Osteoblast (primary cell): ENCODE measurements around the gene KCNA3. TPM values are rescaled to one million over a fixed set of nuclear protein-coding genes. Genes with fewer than 3 reads are reported as not detected.
"Not testable (repeated sequence)": the region's sequence is repeated elsewhere in the genome, so short reads cannot be mapped to it uniquely, and the experiment has no call there.

Source experiments
- DNase-seq: peaks from one replicate; pipeline ENCODE4 v3.0.0; 2011; ENCODE audit warnings: low spot score, mixed read lengths; ENCODE audit not compliant: insufficient read length; ENCODE audit errors: missing footprints
- H2AFZ ChIP-seq: 2 replicates; pipeline ENCODE4 v1.6.0; 2011; ENCODE audit warnings: mild to moderate bottlenecking, low read length
- H3K27ac ChIP-seq: 2 replicates; pipeline ENCODE4 v1.5.1; 2011; ENCODE audit warnings: mild to moderate bottlenecking, low read depth, low read length, moderate library complexity
- H3K27me3 ChIP-seq: 2 replicates; pipeline ENCODE4 v1.6.0; 2012; ENCODE audit warnings: mild to moderate bottlenecking, control low read depth, inconsistent platforms, low read length, moderate library complexity; ENCODE audit not compliant: insufficient read depth
- H3K36me3 ChIP-seq: 2 replicates; pipeline ENCODE4 v1.5.1; 2011; ENCODE audit warnings: mild to moderate bottlenecking, low read length, control low read depth, moderate library complexity; ENCODE audit not compliant: insufficient read depth
- H3K4me1 ChIP-seq: 2 replicates; pipeline ENCODE4 v1.5.1; 2011; ENCODE audit warnings: mild to moderate bottlenecking, low read length, control low read depth, moderate library complexity; ENCODE audit not compliant: insufficient read depth
- H3K4me2 ChIP-seq: 2 replicates; pipeline ENCODE4 v1.6.0; 2011; ENCODE audit warnings: mild to moderate bottlenecking, low read length; ENCODE audit not compliant: insufficient read depth
- H3K4me3 ChIP-seq: fragments of 200-600 bp; sonication (generic); 3 replicates; pipeline ENCODE4 v1.5.1; 2012; ENCODE audit warnings: mild to moderate bottlenecking, low read length, inconsistent platforms; ENCODE audit not compliant: insufficient read depth
- H3K79me2 ChIP-seq: 2 replicates; pipeline ENCODE4 v1.6.0; 2012; ENCODE audit warnings: mild to moderate bottlenecking, low read length, control low read depth, inconsistent platforms; ENCODE audit not compliant: insufficient read depth
- H3K9me3 ChIP-seq: 2 replicates; pipeline ENCODE4 v1.5.1; 2011; ENCODE audit warnings: low read depth, low read length, control low read depth
- H4K20me1 ChIP-seq: 2 replicates; pipeline ENCODE4 v1.6.0; 2012; ENCODE audit warnings: mild to moderate bottlenecking, low read length, control low read depth; ENCODE audit not compliant: insufficient read depth
- CTCF ChIP-seq: IDR thresholded peaks from 2 replicates; pipeline ENCODE4 v1.5.1; 2011; ENCODE audit warnings: mild to moderate bottlenecking, low read depth, low read length, moderate library complexity; ENCODE audit errors: extremely low read depth
- total RNA-seq: library from RNA; depleted of rRNA; stranded (reverse); fragments of >200 nt; gene quantifications from 2 replicates; pipeline ENCODE4 v1.2.3, GENCODE V29; 2012

Gene KCNA3
- total RNA-seq, 1 donor: not detected

- TF ChIP-seq CTCF: no peak
- no peaks in the 10 kb centered on the region for H3K79me2 ChIP-seq
- DNase-seq: no peak
Observed at GRCh38 chr1:110667776-110668175, 7.0 kb downstream of the KCNA3 start.

DNA sequence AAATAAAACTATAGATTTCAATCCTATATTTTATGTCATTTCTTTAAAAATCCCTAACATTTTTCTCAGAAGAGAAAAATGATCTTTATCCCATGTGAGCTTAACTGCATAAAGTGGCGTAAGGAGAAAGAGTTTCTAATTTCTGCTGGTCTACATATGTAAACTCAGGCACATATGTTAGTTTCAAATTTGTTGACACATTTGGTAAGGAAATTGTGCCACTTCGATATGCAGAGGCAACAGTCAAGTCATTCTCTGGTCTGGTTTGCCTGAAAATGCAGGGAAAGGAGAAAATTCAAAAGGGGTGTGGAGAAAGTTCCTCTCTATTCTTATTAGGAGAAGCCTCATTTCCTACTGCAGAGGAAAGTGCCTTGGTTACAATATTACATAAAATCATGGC, 11.5 kb downstream of the KCNA3 start:
- H2AFZ ChIP-seq: no peak overlapping the region
- H3K27ac ChIP-seq: no peak overlapping the region
- no peak overlapping the region for H3K4me3 ChIP-seq
- H3K36me3 ChIP-seq: no peaks in the 10 kb centered on the region
- no peaks in the 10 kb centered on the region for H3K79me2 ChIP-seq
- no peaks in the 10 kb centered on the region for H3K4me1 ChIP-seq
- H4K20me1 ChIP-seq: no peaks in the 10 kb centered on the region
- H3K4me2 ChIP-seq: no peak overlapping the region
- DNase-seq: no peak
- TF ChIP-seq CTCF: no peak
- no peaks in the 10 kb centered on the region for H3K9me3 ChIP-seq
- H3K27me3 ChIP-seq: no peaks in the 10 kb centered on the region

More at GRCh38 chr1:110667776-110668175, 7.0 kb downstream of the KCNA3 start:
- Histone ChIP-seq H3K27ac (no peak overlapping the region), H3K27me3 (peaks cover 17% of the 10 kb centered on the region), H4K20me1 (no peaks in the 10 kb centered on the region), H3K4me2 (no peak overlapping the region), H2AFZ (no peak overlapping the region), H3K9me3 (no peaks in the 10 kb centered on the region), H3K36me3 (no peaks in the 10 kb centered on the region), H3K4me1 (no peaks in the 10 kb centered on the region), H3K4me3 (no peak overlapping the region)

GRCh38 chr1:110659559-110659958, 15.2 kb downstream of the KCNA3 start:
- DNase-seq, H4K20me1 ChIP-seq, H2AFZ ChIP-seq: not testable (repeated sequence)

GRCh38 chr1:110657351-110657750, 17.4 kb downstream of the KCNA3 start:
- no peaks in the 10 kb centered on the region for H3K79me2 ChIP-seq
- no peak overlapping the region for H2AFZ ChIP-seq
- H4K20me1 ChIP-seq: no peaks in the 10 kb centered on the region
- no peak overlapping the region for H3K27ac ChIP-seq
- no peaks in the 10 kb centered on the region for H3K36me3 ChIP-seq
- no peak overlapping the region for H3K4me3 ChIP-seq
- TF ChIP-seq CTCF: no peak
- no peaks in the 10 kb centered on the region for H3K4me1 ChIP-seq
- no peak for DNase-seq
- no peaks in the 10 kb centered on the region for H3K27me3 ChIP-seq
- H3K4me2 ChIP-seq: no peak overlapping the region
- H3K9me3 ChIP-seq: no peaks in the 10 kb centered on the region

More at GRCh38 chr1:110659559-110659958, 15.2 kb downstream of the KCNA3 start:
- not testable (repeated sequence) for H3K27ac ChIP-seq, H3K27me3 ChIP-seq, H3K4me1 ChIP-seq, H3K36me3 ChIP-seq, H3K4me3 ChIP-seq, H3K9me3 ChIP-seq, H3K79me2 ChIP-seq, H3K4me2 ChIP-seq

DNA sequence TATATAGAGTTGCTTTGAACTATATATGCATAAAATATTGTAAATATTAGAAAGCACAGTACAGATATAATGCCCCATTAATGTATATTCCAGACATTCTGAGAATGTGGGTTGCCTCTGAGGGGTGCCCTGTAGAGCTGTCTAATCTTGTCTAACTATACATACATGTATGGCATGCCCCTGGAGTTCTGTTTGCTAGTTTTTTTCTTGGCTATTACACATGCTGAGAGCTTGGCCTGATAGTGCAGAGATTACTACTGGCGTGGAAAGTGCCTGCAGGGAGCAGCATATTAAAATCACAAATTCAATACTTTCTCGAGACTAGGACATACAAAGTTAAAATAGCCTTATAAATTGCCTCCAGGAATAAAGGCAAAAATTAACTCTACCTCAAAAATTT, 24.1 kb downstream of the KCNA3 start:
- TF ChIP-seq CTCF: no peak
- no peaks in the 10 kb centered on the region for H3K79me2 ChIP-seq
- no peak overlapping the region for H3K4me3 ChIP-seq
- no peaks in the 10 kb centered on the region for H3K9me3 ChIP-seq
- H4K20me1 ChIP-seq: no peaks in the 10 kb centered on the region
- no peaks in the 10 kb centered on the region for H3K36me3 ChIP-seq
- no peak overlapping the region for H3K27ac ChIP-seq
- no peaks in the 10 kb centered on the region for H3K4me1 ChIP-seq
- H3K4me2 ChIP-seq: no peak overlapping the region
- no peak for DNase-seq
- H2AFZ ChIP-seq: no peak overlapping the region
- H3K27me3 ChIP-seq: no peaks in the 10 kb centered on the region
